ENCODE measurements around the gene SLC35B4.

DNA sequence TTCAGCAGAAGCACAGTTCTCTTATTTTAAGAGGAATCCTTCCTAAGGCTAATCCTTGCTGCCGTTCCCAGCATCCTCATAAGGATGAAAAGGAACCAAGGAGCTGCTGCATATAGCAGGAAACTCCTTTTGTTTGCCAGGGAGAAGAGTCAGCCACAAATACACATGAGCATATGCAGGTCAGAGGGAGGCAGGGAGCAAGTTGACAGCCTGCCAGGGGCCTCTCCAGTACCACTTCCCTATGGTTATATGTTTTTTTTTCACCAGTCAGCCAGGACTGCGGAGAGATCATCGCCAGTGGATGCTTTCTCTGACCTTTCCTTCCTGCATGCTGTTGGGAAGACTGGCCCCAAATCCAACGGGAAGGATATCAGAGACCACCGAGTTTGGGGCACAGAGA is 39.8 kb downstream of the SLC35B4 start:
- TF ChIP-seq, protein P1, sequence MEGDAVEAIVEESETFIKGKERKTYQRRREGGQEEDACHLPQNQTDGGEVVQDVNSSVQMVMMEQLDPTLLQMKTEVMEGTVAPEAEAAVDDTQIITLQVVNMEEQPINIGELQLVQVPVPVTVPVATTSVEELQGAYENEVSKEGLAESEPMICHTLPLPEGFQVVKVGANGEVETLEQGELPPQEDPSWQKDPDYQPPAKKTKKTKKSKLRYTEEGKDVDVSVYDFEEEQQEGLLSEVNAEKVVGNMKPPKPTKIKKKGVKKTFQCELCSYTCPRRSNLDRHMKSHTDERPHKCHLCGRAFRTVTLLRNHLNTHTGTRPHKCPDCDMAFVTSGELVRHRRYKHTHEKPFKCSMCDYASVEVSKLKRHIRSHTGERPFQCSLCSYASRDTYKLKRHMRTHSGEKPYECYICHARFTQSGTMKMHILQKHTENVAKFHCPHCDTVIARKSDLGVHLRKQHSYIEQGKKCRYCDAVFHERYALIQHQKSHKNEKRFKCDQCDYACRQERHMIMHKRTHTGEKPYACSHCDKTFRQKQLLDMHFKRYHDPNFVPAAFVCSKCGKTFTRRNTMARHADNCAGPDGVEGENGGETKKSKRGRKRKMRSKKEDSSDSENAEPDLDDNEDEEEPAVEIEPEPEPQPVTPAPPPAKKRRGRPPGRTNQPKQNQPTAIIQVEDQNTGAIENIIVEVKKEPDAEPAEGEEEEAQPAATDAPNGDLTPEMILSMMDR (IDR thresholded peaks at IDR 0.05; ENCODE audit: borderline replicate concordance, extremely low read depth, low read length, poor library complexity, severe bottlenecking), result no peak
- TF ChIP-seq EZH2 (IDR thresholded peaks at IDR 0.05; ENCODE audit: borderline replicate concordance, low read depth, low read length, severe bottlenecking), result no peak
